IMR-90 (cell line): ENCODE results near the gene NXPE4.

Experiments
- BHLHE40 ChIP-seq: fragments of 150-350 bp; IDR thresholded peaks from 2 replicates; pipeline ENCODE4 v1.6.1; 2016; ENCODE audit warnings: mild to moderate bottlenecking, low read depth, low read length
- CEBPB ChIP-seq: IDR thresholded peaks from 2 replicates; pipeline ENCODE4 v1.6.1; 2012; ENCODE audit warnings: low read depth, low read length, improper control_type of control experiment
- CHD1 ChIP-seq: IDR thresholded peaks from 2 replicates; pipeline ENCODE4 v1.6.1; 2012; ENCODE audit warnings: low read depth, low read length, improper control_type of control experiment
- MAZ ChIP-seq: IDR thresholded peaks from 2 replicates; pipeline ENCODE4 v1.6.1; 2012; ENCODE audit warnings: low read depth, mild to moderate bottlenecking, low read length, improper control_type of control experiment, moderate library complexity, borderline replicate concordance
- MXI1 ChIP-seq: IDR thresholded peaks from 2 replicates; pipeline ENCODE4 v1.6.1; 2012; ENCODE audit warnings: low read depth, mild to moderate bottlenecking, low read length, moderate library complexity, borderline replicate concordance
- POLR2A ChIP-seq: IDR thresholded peaks from 2 replicates; pipeline ENCODE4 v1.6.1; 2012; ENCODE audit warnings: mild to moderate bottlenecking, low read depth, low read length
- RAD21 ChIP-seq: IDR thresholded peaks from 2 replicates; pipeline ENCODE4 v1.6.1; 2012; ENCODE audit warnings: low read length, improper control_type of control experiment
- RCOR1 ChIP-seq: IDR thresholded peaks from 2 replicates; pipeline ENCODE4 v1.6.1; 2012; ENCODE audit warnings: mild to moderate bottlenecking, low read length, improper control_type of control experiment; ENCODE audit not compliant: insufficient replicate concordance
- RFX5 ChIP-seq: IDR thresholded peaks from 2 replicates; pipeline ENCODE4 v1.8.0; 2012; ENCODE audit warnings: low read depth, mild to moderate bottlenecking, low read length, moderate library complexity
- TF ChIP-seq, protein P1 (sequence below): conservative IDR thresholded peaks from 2 replicates; pipeline ENCODE4 v1.5.1; 2012; ENCODE audit warnings: mild to moderate bottlenecking, low read depth, low read length, improper control_type of control experiment
- TF ChIP-seq, protein P2 (sequence below): fragments of 150-350 bp; IDR thresholded peaks from 2 replicates; pipeline ENCODE4 v1.6.1; 2016; ENCODE audit warnings: low read depth, mild to moderate bottlenecking, low read length, moderate library complexity, borderline replicate concordance

DNA sequence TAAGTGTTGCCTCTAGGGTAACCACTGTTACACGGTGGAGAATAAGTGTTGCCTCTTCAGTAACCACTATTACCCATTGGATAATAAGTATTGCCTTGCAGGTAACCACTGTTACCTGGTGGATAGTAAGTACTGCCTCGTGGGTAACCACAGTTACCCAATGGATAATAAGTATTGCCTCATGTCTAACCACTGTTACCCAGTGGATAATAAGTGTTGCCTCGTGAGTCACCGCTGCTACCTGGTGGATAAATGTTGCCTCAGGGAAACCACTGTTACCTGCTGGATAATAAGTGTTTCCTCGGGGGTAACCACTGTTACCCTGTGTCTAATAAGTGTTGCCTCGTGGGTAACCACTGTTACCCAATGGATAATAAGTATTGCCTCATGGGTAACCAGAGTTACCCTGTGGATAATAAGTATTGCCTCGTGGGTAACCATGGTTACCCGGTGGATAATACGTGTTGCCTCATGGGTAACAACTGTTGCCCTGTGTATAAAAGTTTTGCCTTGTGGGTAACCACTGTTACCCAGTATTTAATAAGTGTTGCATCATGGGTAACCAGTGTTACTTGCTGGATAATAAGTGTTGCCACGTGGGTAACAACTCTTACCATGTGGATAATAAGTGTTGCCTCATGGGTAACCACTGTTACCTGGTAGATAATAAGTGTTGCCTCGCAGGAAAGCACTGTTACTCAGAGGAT is 12.3 kb upstream of the NXPE4 start:
- TF ChIP-seq, protein P1, sequence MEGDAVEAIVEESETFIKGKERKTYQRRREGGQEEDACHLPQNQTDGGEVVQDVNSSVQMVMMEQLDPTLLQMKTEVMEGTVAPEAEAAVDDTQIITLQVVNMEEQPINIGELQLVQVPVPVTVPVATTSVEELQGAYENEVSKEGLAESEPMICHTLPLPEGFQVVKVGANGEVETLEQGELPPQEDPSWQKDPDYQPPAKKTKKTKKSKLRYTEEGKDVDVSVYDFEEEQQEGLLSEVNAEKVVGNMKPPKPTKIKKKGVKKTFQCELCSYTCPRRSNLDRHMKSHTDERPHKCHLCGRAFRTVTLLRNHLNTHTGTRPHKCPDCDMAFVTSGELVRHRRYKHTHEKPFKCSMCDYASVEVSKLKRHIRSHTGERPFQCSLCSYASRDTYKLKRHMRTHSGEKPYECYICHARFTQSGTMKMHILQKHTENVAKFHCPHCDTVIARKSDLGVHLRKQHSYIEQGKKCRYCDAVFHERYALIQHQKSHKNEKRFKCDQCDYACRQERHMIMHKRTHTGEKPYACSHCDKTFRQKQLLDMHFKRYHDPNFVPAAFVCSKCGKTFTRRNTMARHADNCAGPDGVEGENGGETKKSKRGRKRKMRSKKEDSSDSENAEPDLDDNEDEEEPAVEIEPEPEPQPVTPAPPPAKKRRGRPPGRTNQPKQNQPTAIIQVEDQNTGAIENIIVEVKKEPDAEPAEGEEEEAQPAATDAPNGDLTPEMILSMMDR: no peak
- TF ChIP-seq RAD21: no peak
- TF ChIP-seq CEBPB: no peak
- TF ChIP-seq, protein P2, sequence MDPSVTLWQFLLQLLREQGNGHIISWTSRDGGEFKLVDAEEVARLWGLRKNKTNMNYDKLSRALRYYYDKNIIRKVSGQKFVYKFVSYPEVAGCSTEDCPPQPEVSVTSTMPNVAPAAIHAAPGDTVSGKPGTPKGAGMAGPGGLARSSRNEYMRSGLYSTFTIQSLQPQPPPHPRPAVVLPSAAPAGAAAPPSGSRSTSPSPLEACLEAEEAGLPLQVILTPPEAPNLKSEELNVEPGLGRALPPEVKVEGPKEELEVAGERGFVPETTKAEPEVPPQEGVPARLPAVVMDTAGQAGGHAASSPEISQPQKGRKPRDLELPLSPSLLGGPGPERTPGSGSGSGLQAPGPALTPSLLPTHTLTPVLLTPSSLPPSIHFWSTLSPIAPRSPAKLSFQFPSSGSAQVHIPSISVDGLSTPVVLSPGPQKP: no peak
- TF ChIP-seq POLR2A: no peak
- TF ChIP-seq MXI1: no peak
- TF ChIP-seq RFX5: no peak
- TF ChIP-seq RCOR1: no peak
- TF ChIP-seq CHD1: no peak
- no peak for TF ChIP-seq MAZ
- no peak for TF ChIP-seq BHLHE40
